Stimulated activated naive CD8-positive, alpha-beta T cell treated with anti-CD3 and anti-CD28 coated beads, Interleukin-15, Interleukin-2, amounts not matched to agents 100 U/mL and 50 U/mL, for 24 hours (primary cell): ENCODE data around the gene CGNL1.

Experiments used
- ATAC-seq: fragments of 150-1000 bp; cut with Tn5 transposase; one replicate; pipeline ENCODE4 v1.10.0; 2021
- DNase-seq: peaks from one replicate; pipeline ENCODE4 v3.0.0; 2021

The CGNL1 gene

GRCh38 chr15:57424628-57425405, 48.5 kb downstream of the CGNL1 start:
- DNase-seq (no peak), ATAC-seq (no peak)

GRCh38 chr15:57425842-57426241, 49.5 kb downstream of the CGNL1 start:
- ATAC-seq = no peak

GRCh38 chr15:57427367-57427821, 51.1 kb downstream of the CGNL1 start:
- no peak for ATAC-seq
- DNase-seq = no peak

More at GRCh38 chr15:57425842-57426241, 49.5 kb downstream of the CGNL1 start:
- DNase-seq = no peak

- no peak for ATAC-seq
These were observed 55.9 kb downstream of the CGNL1 start for GRCh38 chr15:57432141-57432741.

GRCh38 chr15:57436166-57436565, 59.9 kb downstream of the CGNL1 start:
- ATAC-seq (no peak), DNase-seq (no peak)

More at GRCh38 chr15:57432141-57432741, 55.9 kb downstream of the CGNL1 start:
- no peak for DNase-seq

- DNase-seq (no peak), ATAC-seq (no peak)
These were observed 60.7 kb downstream of the CGNL1 start for GRCh38 chr15:57436961-57437360.

- DNase-seq (no peak), ATAC-seq (no peak)
These were observed 61.3 kb downstream of the CGNL1 start for GRCh38 chr15:57437564-57437963.

GRCh38 chr15:57438166-57438565, 61.9 kb downstream of the CGNL1 start:
- ATAC-seq (no peak), DNase-seq (no peak)

- ATAC-seq (no peak), DNase-seq (no peak)
These were observed 63.1 kb downstream of the CGNL1 start for GRCh38 chr15:57439128-57440027.

- DNase-seq (no peak), ATAC-seq (no peak)
These were observed 63.9 kb downstream of the CGNL1 start for GRCh38 chr15:57440167-57440566.

- no peak for ATAC-seq
- no peak for DNase-seq
These were observed 64.5 kb downstream of the CGNL1 start for GRCh38 chr15:57440799-57441198.

- ATAC-seq (no peak), DNase-seq (no peak)
These were observed 66.0 kb downstream of the CGNL1 start for GRCh38 chr15:57442335-57442734.

GRCh38 chr15:57443486-57443885, 67.2 kb downstream of the CGNL1 start:
- no peak for ATAC-seq
- DNase-seq = no peak

- ATAC-seq (no peak), DNase-seq (no peak)
These were observed 68.7 kb downstream of the CGNL1 start for GRCh38 chr15:57444877-57445513.

- no peak for DNase-seq
- no peak for ATAC-seq
These were observed 69.6 kb downstream of the CGNL1 start for GRCh38 chr15:57445872-57446271.

GRCh38 chr15:57446393-57446792, 70.1 kb downstream of the CGNL1 start:
- ATAC-seq (no peak), DNase-seq (no peak)

GRCh38 chr15:57451555-57451954, 75.2 kb downstream of the CGNL1 start:
- DNase-seq (no peak), ATAC-seq (no peak)

GRCh38 chr15:57452090-57452754, 75.9 kb downstream of the CGNL1 start:
- DNase-seq = no peak
- no peak for ATAC-seq

- ATAC-seq (no peak), DNase-seq (no peak)
These were observed 79.6 kb downstream of the CGNL1 start for GRCh38 chr15:57455929-57456328.

- ATAC-seq (no peak), DNase-seq (no peak)
These were observed 80.3 kb downstream of the CGNL1 start for GRCh38 chr15:57456559-57456958.

GRCh38 chr15:57457726-57458125, 81.4 kb downstream of the CGNL1 start:
- no peak for DNase-seq

GRCh38 chr15:57458356-57458781, 82.1 kb downstream of the CGNL1 start:
- no peak for DNase-seq
- no peak for ATAC-seq

More at GRCh38 chr15:57457726-57458125, 81.4 kb downstream of the CGNL1 start:
- ATAC-seq = no peak
